Measurements from ENCODE around the gene HM13. TPM values are rescaled to one million over a fixed set of nuclear protein-coding genes. Genes with fewer than 3 reads are reported as not detected.
"Not testable (repeated sequence)": the region's sequence is repeated elsewhere in the genome, so short reads cannot be mapped to it uniquely, and the experiment has no call there.

Gene HM13
- polyA plus RNA-seq, 12 donors, result 64.5 to 109 (median 75.6) TPM; not detected in 1

GRCh38 chr20:31605902-31606803 is 91.9 kb downstream of the HM13 start:
- no peak for DNase-seq

GRCh38 chr20:31606804-31607639 is 92.8 kb downstream of the HM13 start:
- DNase-seq, result peak; percentile 71

- peak; percentile 41 for DNase-seq
These were observed 93.5 kb downstream of the HM13 start for GRCh38 chr20:31607640-31608250.

GRCh38 chr20:31608251-31608945 is 94.2 kb downstream of the HM13 start:
- DNase-seq, result peak; percentile 86

- DNase-seq, result not testable (repeated sequence)
These were observed 98.0 kb downstream of the HM13 start for GRCh38 chr20:31612271-31612640.

GRCh38 chr20:31615416-31615815 is 101.2 kb downstream of the HM13 start:
- no peak for DNase-seq

GRCh38 chr20:31617432-31618104 is 103.3 kb downstream of the HM13 start:
- DNase-seq, result no peak

Other genes starting within 250 kb of the HM13 start
- gene DEFB116, start 205.9 kb upstream of the HM13 start, polyA plus RNA-seq (ENCODE audit: insufficient read length in 12 of 12), result not detected
- not detected for gene DEFB118, start 145.8 kb upstream of the HM13 start, polyA plus RNA-seq (ENCODE audit: insufficient read length in 12 of 12)
- gene DEFB119, start 123.9 kb upstream of the HM13 start, polyA plus RNA-seq (ENCODE audit: insufficient read length in 12 of 12), result not detected
- gene DEFB121, start 108.2 kb upstream of the HM13 start, polyA plus RNA-seq (ENCODE audit: insufficient read length in 12 of 12), result not detected
- not detected for gene DEFB123, start 73.8 kb upstream of the HM13 start, polyA plus RNA-seq (ENCODE audit: insufficient read length in 12 of 12)
- gene DEFB124, start 39.3 kb upstream of the HM13 start, polyA plus RNA-seq (ENCODE audit: insufficient read length in 12 of 12), result 1 to 10 TPM in 8 of 12 donors, under 1 TPM in 2, not detected in 2; 0.60 to 1.6 (median 1.3) TPM
- 1 to 10 TPM in 10 of 12 donors, not detected in 2; 3.0 to 8.4 (median 5.6) TPM for gene REM1, start 39.2 kb upstream of the HM13 start, polyA plus RNA-seq (ENCODE audit: insufficient read length in 12 of 12)
- 10 to 100 TPM in 11 of 12 donors, not detected in 1; 14.1 to 44.6 (median 29.6) TPM for gene ID1, start 90.8 kb downstream of the HM13 start, polyA plus RNA-seq (ENCODE audit: insufficient read length in 12 of 12)
- gene COX4I2, start 123.5 kb downstream of the HM13 start, polyA plus RNA-seq (ENCODE audit: insufficient read length in 12 of 12), result 10 to 100 TPM in 2 of 12 donors, 1 to 10 TPM in 9, not detected in 1; 5.6 to 21.6 (median 7.8) TPM
- 10 to 100 TPM in 11 of 12 donors, not detected in 1; 24.0 to 55.2 (median 32.4) TPM for gene BCL2L1, start 208.4 kb downstream of the HM13 start, polyA plus RNA-seq (ENCODE audit: insufficient read length in 12 of 12)
- gene TPX2, start 224.8 kb downstream of the HM13 start, polyA plus RNA-seq (ENCODE audit: insufficient read length in 12 of 12), result 10 to 100 TPM in 11 of 12 donors, not detected in 1; 18.5 to 42.7 (median 29.6) TPM

Data from muscle of arm (tissue), 12 donors.